Adipocyte (in vitro differentiated cells): ENCODE data around the gene MACROD2.
"Not testable (repeated sequence)": the region's sequence is repeated elsewhere in the genome, so short reads cannot be mapped to it uniquely, and the experiment has no call there.

Source experiments
- DNase-seq: peaks from one replicate; pipeline ENCODE4 v3.0.0-alpha.2; 2015; ENCODE audit warnings: low read depth
- H3K27me3 ChIP-seq: replicated peaks from 2 replicates; pipeline ENCODE4 v1.7.0; 2013; ENCODE audit warnings: mild to moderate bottlenecking, low read length, moderate library complexity; ENCODE audit not compliant: control insufficient read depth, insufficient read depth
- H3K36me3 ChIP-seq: 2 replicates; pipeline ENCODE4 v1.7.0; 2013; ENCODE audit warnings: low read length, mild to moderate bottlenecking, moderate library complexity; ENCODE audit not compliant: control insufficient read depth, insufficient read depth, severe bottlenecking
- H3K4me1 ChIP-seq: 2 replicates; pipeline ENCODE4 v1.7.0; 2013; ENCODE audit warnings: mild to moderate bottlenecking, low read length, moderate library complexity; ENCODE audit not compliant: control insufficient read depth, insufficient read depth
- H3K4me3 ChIP-seq: 2 replicates; pipeline ENCODE4 v1.7.0; 2013; ENCODE audit warnings: mild to moderate bottlenecking, low read length, moderate library complexity
- H3K9ac ChIP-seq: 2 replicates; pipeline ENCODE4 v1.7.0; 2013; ENCODE audit warnings: mild to moderate bottlenecking, low read length, moderate library complexity
- H3K9me3 ChIP-seq: 2 replicates; pipeline ENCODE4 v1.7.0; 2013; ENCODE audit warnings: mild to moderate bottlenecking, low read length, moderate library complexity; ENCODE audit not compliant: control insufficient read depth

The MACROD2 gene

DNA sequence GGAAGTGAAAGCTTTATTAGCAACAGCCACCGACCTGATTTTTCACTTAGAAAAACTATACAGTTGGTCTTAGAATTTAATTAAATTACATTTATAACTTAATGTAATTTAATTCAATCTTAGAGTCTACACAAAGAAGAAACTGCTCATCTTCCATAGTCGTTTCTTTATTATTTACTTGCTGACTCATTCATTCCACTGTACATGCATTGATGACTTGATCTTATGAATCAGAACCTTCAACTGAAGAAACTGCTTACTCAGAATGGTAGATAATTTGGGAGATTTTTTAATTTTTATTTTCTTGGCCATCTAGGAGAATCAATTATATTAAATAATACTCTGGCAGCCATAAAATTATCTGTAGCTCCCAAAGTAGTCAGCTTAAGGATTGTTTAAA is 1363.7 kb downstream of the MACROD2 start:
- no peaks in the 10 kb centered on the region for H3K27me3 ChIP-seq
- peak; percentile 49 for DNase-seq
- no peaks in the 10 kb centered on the region for H3K36me3 ChIP-seq
- H3K9me3 ChIP-seq = no peaks in the 10 kb centered on the region
- no peaks in the 10 kb centered on the region for H3K4me1 ChIP-seq
- no peak overlapping the region for H3K9ac ChIP-seq
- no peak overlapping the region for H3K4me3 ChIP-seq

DNA sequence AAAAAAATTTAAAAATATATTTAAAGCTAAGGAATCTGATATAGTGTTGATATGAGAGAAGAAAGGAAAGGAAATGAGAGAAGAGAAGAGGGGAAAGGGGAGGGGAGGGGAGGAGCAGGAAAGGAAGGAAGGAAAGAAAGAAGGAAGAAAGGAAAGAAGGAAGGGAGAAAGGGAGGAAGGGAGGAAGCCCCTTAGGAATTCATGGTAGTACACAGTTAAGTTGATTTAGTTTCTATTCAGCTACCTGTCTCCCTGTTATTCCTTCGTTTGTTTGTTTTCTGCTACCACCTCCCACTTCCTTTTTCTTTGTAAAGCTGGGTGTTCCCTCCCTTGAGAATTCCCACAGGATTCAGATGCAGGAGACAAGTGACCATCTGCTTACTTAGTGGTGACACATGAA is 1367.5 kb downstream of the MACROD2 start:
- Histone ChIP-seq H3K9me3 (no peaks in the 10 kb centered on the region), H3K4me3 (no peak overlapping the region), H3K9ac (no peak overlapping the region), H3K27me3 (no peaks in the 10 kb centered on the region), H3K4me1 (no peaks in the 10 kb centered on the region), H3K36me3 (no peaks in the 10 kb centered on the region)
- DNase-seq = no peak

DNA sequence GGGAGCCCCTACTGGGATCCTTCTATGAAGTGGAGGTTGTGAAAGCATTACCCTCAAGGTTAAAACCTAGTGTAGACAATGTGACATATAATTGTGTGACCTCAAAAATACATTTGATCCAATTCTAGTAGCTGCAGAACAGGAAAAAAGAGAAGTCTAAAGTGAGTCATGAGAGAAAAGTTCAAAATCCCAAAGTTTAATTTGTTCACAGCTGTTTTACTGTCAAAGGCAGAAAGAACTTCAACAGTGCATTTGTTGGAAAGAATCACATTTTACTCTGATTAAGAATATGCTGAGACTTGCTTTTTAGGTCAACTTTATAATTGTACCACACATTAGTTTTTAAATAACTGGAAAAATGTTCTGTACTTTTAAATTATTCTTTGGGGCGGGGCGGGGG is 1369.5 kb downstream of the MACROD2 start:
- no peak overlapping the region for H3K4me3 ChIP-seq
- peak; percentile 70 for DNase-seq
- H3K27me3 ChIP-seq = no peaks in the 10 kb centered on the region
- no peaks in the 10 kb centered on the region for H3K36me3 ChIP-seq
- no peaks in the 10 kb centered on the region for H3K4me1 ChIP-seq
- no peak overlapping the region for H3K9ac ChIP-seq
- no peaks in the 10 kb centered on the region for H3K9me3 ChIP-seq

DNA sequence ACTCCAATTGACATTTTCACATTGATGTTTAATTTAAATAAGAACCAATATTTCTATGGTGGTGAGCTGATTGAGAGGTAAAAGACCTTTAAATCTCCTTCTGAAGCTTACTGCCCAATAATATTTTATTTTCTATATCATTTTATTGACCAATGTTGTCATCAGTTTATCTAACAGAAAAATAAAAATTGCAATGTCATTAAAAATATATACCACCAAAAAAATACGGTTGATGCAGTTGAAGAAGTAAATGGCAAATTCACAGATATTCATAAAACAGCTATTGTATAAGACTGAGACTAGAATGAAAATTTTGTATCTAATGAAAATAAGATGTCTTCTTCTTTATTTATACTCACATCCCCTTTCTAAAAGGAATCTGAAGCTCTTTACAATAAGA is 1375.1 kb downstream of the MACROD2 start:
- H3K4me3 ChIP-seq = no peak overlapping the region
- no peaks in the 10 kb centered on the region for H3K9me3 ChIP-seq
- H3K36me3 ChIP-seq = no peaks in the 10 kb centered on the region
- H3K27me3 ChIP-seq = no peaks in the 10 kb centered on the region
- DNase-seq = no peak
- H3K4me1 ChIP-seq = no peaks in the 10 kb centered on the region
- no peak overlapping the region for H3K9ac ChIP-seq

DNA sequence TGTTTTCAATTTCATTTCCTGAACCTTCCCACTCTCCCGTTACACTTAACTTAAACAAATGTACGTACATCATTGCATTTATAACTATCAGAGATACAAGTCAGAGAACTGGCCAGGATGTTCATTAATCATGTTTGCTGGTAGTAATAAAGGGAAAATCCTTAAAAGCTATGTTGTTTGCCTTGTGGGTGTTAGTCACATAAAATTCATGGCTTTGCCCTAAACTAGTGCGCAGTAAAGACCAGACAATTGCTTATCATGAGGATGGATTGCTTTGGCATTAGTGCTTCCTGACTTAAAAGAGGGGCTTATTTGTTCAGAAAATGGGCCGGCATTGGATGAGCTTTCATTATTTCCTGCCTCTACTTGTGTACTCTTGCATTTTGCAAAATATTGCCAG is 1379.4 kb downstream of the MACROD2 start:
- Histone ChIP-seq H3K36me3 (no peaks in the 10 kb centered on the region), H3K9ac (no peak overlapping the region), H3K4me1 (no peaks in the 10 kb centered on the region), H3K9me3 (no peaks in the 10 kb centered on the region), H3K27me3 (no peaks in the 10 kb centered on the region), H3K4me3 (no peak overlapping the region)
- DNase-seq = no peak

DNA sequence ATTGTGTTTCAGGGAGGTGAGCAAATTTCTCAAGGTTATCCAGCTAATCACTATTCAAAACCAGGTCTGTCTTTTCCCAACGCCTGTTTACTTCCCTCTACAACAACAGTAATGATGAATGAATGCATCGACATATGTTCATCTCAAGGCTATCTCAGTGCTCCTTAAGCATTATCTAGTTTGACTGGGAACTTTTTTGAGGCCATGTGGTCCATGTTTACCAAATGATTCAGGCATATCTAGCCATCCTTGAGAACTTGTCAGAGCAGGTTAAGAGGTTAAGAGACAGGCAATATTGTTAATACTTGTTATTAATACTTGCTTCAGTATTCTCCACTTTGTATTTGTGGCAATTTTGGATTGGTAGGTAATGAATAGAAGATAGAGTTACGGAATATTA is 1380.5 kb downstream of the MACROD2 start:
- H3K4me1 ChIP-seq = no peaks in the 10 kb centered on the region
- H3K9ac ChIP-seq = no peak overlapping the region
- H3K4me3 ChIP-seq = no peak overlapping the region
- DNase-seq = no peak
- no peaks in the 10 kb centered on the region for H3K36me3 ChIP-seq
- H3K9me3 ChIP-seq = no peaks in the 10 kb centered on the region
- H3K27me3 ChIP-seq = no peaks in the 10 kb centered on the region

DNA sequence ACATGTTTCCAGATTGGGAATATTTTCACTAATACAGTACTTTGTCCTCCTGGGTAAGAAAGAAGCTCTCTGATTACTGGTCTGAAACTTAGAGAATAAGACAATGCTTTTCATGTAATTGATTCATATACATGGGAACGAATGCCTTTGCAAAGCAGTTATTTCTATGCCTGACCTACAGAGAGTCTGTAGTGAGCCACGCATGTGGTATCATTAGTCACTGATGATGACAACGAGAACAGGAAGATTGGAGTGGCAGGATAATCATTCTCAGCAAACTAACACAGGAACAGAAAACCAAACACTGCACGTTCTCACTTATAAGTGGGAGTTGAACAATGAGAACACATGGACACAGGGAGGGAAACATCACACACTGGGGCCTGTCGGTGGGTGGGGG is 1382.3 kb downstream of the MACROD2 start:
- not testable (repeated sequence) for H3K9me3 ChIP-seq, H3K36me3 ChIP-seq, H3K4me1 ChIP-seq, DNase-seq, H3K27me3 ChIP-seq, H3K9ac ChIP-seq, H3K4me3 ChIP-seq

DNA sequence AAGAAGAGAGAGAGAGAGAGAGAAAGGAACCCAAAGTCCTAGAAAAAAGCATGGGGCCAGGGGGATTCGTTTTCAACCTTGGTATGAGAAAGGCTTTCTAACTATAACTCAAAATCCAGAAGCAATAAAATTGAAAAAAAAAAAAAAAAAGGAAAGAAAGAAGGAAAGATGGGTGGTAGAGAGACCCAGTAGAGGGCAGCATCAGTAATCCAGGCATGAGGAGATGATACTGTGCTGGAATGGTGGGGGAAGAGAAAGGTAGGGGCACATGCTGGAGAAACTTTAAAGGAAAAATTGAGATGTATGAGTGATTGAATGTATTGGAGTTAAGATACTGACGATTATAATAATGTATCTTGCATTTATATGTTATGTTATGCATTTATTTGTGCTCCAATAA is 1382.8 kb downstream of the MACROD2 start:
- H3K4me1 ChIP-seq = no peaks in the 10 kb centered on the region
- no peak for DNase-seq

DNA sequence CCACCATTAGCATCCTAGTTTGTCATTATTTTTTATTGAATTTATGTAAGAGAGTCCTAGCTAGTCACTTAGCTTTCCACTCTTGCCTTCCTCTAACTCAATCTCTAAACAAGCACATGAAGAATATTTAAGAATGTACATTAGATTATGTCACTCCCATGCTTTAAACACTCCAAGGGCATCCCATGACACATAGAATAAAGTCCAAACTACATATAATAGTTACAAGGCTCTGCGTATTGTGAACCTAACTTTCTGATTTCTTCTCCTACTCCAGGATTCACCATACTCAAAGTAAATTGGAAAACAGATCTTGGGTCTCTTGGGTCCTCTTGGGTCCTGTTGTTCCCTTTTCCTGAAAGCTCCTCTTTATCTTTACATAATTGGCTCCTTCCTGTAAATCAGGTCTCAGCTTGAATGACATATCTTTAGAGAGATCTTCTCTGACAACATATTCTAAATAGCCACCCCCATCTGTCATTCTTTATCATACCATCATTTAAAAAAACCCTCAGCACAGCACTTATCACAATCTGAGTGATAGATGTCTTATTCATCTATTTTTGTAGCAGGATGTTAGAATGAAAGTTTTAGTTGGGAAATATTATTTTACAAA is 1384.5 kb downstream of the MACROD2 start:
- Histone ChIP-seq H3K4me1 (no peaks in the 10 kb centered on the region), H3K36me3 (no peaks in the 10 kb centered on the region), H3K9me3 (no peaks in the 10 kb centered on the region), H3K9ac (no peak overlapping the region), H3K27me3 (no peaks in the 10 kb centered on the region), H3K4me3 (no peak overlapping the region)
- DNase-seq = no peak

More for the DNA sequence above, 1382.8 kb downstream of the MACROD2 start:
- Histone ChIP-seq H3K4me3 (no peak overlapping the region), H3K9me3 (no peaks in the 10 kb centered on the region), H3K9ac (no peak overlapping the region), H3K27me3 (no peaks in the 10 kb centered on the region), H3K36me3 (no peaks in the 10 kb centered on the region)

DNA sequence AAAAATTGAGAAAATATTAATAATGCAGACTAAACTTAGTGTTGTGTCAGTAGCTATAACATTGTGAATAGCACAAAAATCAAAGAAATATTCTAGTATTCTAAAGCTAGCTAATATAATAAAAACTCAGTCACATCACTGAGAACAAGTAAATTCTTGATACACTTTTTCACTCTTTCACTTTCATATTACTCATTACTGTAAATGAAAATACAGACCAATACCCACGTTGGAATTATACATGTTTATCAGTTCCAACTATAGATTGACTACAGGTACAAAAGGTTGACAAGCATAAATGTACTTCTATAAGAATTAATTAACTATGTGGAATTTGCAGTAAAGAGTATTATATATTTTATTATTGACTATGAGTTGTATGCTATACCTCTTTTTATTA is 1385.5 kb downstream of the MACROD2 start:
- no peaks in the 10 kb centered on the region for H3K27me3 ChIP-seq
- no peak overlapping the region for H3K9ac ChIP-seq
- no peaks in the 10 kb centered on the region for H3K4me1 ChIP-seq
- H3K36me3 ChIP-seq = no peaks in the 10 kb centered on the region
- H3K9me3 ChIP-seq = no peaks in the 10 kb centered on the region
- DNase-seq = no peak
- no peak overlapping the region for H3K4me3 ChIP-seq

DNA sequence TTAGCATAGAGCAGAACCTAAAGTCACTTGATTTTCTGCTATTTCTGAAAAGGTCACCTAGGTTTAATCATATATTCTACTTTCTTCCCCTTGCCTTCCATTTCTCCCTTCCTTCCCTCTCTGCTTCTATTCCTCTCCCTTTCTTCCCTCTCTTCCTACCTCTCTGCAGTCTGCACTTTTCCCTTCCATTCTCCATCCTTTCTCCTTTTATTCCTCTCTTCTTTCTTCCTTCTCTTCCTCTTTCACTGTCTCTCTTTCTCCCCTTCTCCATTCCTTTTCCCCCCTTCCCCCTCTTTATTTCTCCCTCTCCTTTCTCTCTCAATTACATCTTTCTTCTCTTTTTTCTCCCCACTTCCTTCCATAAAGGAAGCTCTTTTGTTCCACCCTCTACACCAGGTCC is 1391.9 kb downstream of the MACROD2 start:
- Histone ChIP-seq H3K4me1 (no peaks in the 10 kb centered on the region), H3K4me3 (no peak overlapping the region), H3K9me3 (no peaks in the 10 kb centered on the region), H3K36me3 (no peaks in the 10 kb centered on the region), H3K27me3 (no peaks in the 10 kb centered on the region), H3K9ac (no peak overlapping the region)
- no peak for DNase-seq

DNA sequence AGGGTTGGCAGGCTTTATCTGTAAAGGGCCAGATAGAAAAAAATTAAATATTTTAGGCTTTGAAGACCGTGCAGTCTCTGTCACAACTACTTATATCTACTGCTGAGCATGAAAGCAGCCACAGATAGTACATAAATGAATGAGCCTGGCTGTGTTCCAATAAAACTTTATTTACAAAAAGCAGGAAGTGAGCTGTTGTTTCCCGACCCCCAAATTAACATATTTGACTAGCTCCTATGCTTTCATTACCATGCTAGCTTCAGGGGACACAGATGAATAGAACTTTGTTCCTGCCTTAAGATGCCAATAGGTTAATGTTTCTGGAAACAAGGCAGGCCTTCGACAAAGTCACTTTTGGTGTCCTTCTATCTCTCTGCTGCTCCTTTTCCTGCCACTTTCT is 1400.1 kb downstream of the MACROD2 start:
- no peaks in the 10 kb centered on the region for H3K9me3 ChIP-seq
- H3K27me3 ChIP-seq = no peaks in the 10 kb centered on the region
- no peak overlapping the region for H3K4me3 ChIP-seq
- no peaks in the 10 kb centered on the region for H3K4me1 ChIP-seq
- no peaks in the 10 kb centered on the region for H3K36me3 ChIP-seq
- H3K9ac ChIP-seq = no peak overlapping the region
- no peak for DNase-seq
